Stimulated activated CD4-positive, alpha-beta T cell treated with anti-CD3 and anti-CD28 coated beads, Interleukin-4, amount 100 ng/mL, for 48 hours (primary cell): ENCODE results near the gene CLCNKA.
"Not testable (repeated sequence)": the region's sequence is repeated elsewhere in the genome, so short reads cannot be mapped to it uniquely, and the experiment has no call there.

ENCODE experiments used
- DNase-seq, 2 donors: peaks; one replicate each; pipeline ENCODE4 v3.0.0-alpha.2; 2020; ENCODE audit warnings: low read depth in 2 of 2

Gene CLCNKA

GRCh38 chr1:16042096-16042495, 20.3 kb downstream of the CLCNKA start:
- DNase-seq = no peak

DNA sequence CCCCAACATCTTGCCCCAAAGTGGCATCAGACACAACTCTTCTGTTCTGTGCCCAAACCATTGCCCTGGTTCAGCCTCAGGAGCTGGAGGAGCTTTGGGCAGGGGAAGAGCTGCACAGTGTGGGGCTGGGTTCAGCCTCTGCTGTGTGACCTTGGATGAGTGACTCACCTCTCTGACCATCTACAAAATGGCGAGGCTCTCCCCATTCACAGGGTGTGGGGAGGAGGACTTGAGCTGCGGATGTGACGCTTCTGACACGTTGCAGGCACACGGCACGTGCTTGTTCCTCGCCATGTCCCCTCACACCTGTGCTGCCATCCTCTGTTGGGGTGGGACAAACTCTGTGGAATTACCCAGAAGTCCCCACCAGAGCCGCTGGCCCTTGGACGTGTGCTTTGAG, 20.8 kb downstream of the CLCNKA start:
- not testable (repeated sequence) for DNase-seq

GRCh38 chr1:16043521-16043920, 21.7 kb downstream of the CLCNKA start, which contains the start of gene CLCNKB:
Gene CLCNKB (plus strand): TSS chr1:16043782. CDS start chr1:16044493, 711 bp downstream.
- DNase-seq = no peak

DNA sequence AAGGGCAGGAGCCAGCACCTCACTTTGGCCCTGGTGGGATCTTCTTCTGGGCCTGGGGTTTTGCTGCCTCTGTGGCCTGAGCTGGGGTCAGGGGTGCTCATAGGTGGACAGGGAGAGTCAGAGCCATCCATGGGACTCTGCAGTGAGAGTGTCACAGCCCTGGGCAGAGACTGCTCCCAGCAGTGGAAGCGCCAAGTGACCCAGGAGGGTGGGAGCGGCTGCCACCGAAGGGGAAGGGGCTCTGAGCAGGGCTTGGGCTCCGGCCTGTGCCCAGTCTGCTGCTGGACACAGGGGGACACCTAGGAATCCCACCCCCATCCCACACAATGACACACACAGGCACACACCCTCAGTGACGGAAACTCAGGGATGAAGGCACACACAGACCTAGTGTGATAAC, 22.1 kb downstream of the CLCNKA start:
- DNase-seq = no peak

GRCh38 chr1:16046842-16047241, 25.0 kb downstream of the CLCNKA start:
- no peak for DNase-seq

GRCh38 chr1:16047791-16048475, 26.1 kb downstream of the CLCNKA start:
- DNase-seq = no peak

DNA sequence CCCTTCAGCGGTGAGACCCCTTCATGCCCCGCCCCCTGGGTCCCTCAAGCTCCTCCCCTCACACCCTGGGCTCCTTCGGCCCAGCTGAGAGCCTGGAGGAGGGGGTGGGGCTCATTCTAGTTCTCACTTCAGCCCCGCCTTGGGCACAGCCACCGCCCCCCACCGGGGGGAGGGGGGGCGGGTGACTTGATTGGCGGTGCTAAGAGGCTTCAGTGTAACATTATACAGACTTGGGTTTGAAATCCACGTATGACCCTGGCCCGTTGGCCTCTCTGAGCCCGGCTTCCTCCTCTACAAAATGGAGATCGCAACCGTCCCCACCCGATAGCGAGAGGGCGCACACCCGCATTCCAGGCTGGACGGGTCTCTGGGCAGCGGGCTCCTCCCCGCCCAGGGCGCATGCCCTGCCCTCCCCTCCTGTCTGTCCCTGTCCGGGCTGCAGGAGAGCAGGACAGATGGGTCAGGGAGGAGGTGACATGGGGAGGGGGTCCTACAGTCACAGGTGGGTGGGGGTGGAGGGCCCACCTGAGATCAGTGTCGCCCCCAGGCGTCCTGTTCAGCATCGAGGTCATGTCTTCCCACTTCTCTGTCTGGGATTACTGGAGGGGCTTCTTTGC, 26.8 kb downstream of the CLCNKA start:
- peak in 1 of 2 donors; percentile 33 for DNase-seq

GRCh38 chr1:16050328-16050727, 28.5 kb downstream of the CLCNKA start:
- DNase-seq = no peak

GRCh38 chr1:16051039-16051438, 29.2 kb downstream of the CLCNKA start:
- no peak for DNase-seq

GRCh38 chr1:16051949-16052348, 30.1 kb downstream of the CLCNKA start:
- not testable (repeated sequence) for DNase-seq

DNA sequence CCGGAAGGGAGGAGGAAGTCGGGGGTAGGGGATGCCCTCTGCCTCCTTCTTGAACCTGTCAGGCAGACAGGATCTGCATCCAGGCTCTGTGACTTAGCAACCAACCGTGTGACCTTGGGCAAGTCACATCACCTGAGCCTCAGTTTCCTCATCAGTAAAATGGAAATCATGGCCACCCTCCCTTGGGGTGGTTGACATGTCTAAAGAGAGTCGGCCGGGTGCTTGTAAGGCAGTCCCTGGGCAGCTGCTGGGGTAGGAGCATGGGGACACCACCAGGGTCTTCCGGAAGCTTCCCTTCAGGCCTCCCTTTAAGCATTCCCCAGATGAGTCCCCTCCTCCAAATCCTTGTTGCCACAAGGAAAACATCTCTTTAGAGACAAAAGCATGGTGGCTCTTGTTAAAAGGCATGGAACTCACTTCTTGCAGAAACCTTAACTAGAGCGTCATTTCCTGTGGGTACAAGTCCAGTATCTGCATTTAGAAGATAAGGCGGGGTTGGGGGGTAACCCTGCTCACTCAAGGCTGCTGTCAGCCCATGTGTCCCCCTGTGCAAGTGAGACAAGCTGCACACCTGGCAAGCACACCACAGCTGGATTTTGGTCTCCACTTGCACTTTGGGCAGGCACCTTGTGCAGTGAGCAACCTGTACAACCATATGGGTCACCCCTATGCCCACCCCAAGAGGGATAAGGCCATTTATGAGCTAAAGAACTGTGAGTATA, 32.1 kb downstream of the CLCNKA start:
- no peak for DNase-seq

GRCh38 chr1:16054598-16055540, 33.0 kb downstream of the CLCNKA start:
- DNase-seq = no peak

DNA sequence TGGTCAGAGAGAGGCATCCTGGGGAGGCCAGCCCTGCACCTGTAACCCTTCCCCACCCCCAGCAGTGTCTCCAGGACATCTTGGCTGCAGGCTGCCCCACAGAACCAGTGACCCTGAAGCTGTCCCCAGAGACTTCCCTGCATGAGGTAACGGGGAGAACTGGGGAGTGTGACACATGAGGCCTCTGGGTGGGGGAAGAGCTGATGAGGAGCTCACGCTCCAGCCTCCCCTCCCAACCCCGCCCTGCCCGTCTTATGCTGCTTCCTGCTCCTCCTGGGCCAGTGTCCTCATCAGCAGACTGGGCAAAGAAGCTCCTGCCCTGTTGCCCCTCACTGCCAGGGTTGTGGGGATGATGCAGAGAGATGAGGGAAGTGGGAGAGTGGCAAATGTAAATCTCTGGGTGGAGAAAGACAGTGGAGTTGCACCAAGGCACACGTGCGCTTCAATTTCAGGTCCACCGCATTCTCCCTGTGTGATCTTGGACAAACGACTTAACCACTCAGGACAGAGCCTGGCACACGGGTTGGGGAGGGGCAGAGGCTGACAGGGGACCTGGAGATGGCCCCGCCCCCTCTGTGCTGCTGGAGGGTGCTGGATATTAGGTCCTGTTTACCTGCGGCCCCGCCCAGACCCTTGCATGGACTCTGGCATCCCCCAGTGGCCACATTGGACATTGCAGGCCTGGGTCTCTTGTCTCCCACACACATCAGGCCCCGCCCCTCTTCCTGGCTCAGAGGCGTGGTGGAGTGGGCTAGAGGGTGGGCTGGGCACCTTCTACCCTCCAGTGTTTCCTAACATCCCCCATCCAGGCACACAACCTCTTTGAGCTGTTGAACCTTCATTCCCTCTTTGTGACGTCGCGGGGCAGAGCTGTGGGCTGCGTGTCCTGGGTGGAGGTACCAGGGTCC, 34.0 kb downstream of the CLCNKA start:
- peak; percentile 62 to 90 for DNase-seq

GRCh38 chr1:16056521-16056912, 34.7 kb downstream of the CLCNKA start:
- DNase-seq = not testable (repeated sequence)

GRCh38 chr1:16057314-16057915, 35.6 kb downstream of the CLCNKA start:
- not testable (repeated sequence) for DNase-seq

- DNase-seq = not testable (repeated sequence)
These were observed 36.7 kb downstream of the CLCNKA start for GRCh38 chr1:16058394-16059120.

DNA sequence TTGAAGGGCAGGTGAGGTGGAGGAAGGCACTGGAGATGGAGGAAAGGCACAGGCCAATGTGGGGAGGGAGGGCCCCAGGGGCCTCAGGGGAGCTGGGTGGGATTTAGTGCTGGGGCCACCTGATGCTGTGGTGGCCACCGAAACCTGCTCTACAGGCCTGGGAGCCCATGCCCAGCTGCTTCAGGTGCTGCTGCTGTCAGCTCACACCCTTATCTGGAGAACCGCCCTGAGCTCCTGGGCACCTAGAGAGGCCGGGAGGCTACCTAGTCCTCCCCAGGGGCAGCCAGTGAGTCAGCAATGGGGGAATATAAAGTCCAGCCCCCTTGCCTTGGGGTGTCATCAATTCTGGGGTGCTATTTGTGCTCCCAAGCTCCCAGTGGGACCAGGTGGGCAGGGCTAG, 39.4 kb downstream of the CLCNKA start:
- DNase-seq = no peak

GRCh38 chr1:16061989-16062686, 40.3 kb downstream of the CLCNKA start:
- DNase-seq = not testable (repeated sequence)

DNA sequence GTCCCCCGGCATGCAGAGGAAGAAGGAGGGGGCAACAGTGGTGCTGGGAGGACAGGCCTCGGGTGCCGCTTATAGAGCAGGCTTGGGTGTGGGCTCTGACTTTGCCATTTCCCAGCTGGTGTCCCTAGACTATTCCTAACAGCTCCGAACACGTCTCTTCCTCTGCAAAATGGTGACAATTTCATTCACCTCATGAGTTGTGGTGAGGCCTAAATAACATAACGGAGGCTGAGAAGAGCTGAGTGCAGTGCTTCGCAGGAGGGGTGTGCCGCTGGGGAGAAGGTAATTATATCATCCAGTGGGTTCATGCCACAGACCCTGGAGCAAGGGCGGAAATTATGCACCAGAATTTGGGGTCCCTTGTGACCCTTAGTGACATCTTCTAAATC, 40.8 kb downstream of the CLCNKA start:
- not testable (repeated sequence) for DNase-seq
